H54 (cell line): Measurements from ENCODE around the gene WDFY2.

Experiments used
- DNase-seq: peaks from one replicate; pipeline ENCODE4 v3.0.0; 2011; ENCODE audit warnings: low spot score, mixed read lengths; ENCODE audit not compliant: insufficient read length
- FAIRE-seq: peaks from 3 replicates; lab custom pipeline; 2011; peaks lifted over from hg19 to GRCh38; lab: Jason Lieb, UNC
- POLR2A ChIP-seq: IDR thresholded peaks from 2 replicates; pipeline ENCODE4 v1.6.1; 2011; ENCODE audit warnings: low read depth, mild to moderate bottlenecking, low read length

WDFY2 gene

GRCh38 chr13:51665456-51665855, 81.2 kb downstream of the WDFY2 start:
- TF ChIP-seq POLR2A, result no peak
- no peak for FAIRE-seq
- no peak for DNase-seq

GRCh38 chr13:51666374-51666773, 82.1 kb downstream of the WDFY2 start:
- no peak for FAIRE-seq
- no peak for TF ChIP-seq POLR2A
- DNase-seq, result no peak

DNA sequence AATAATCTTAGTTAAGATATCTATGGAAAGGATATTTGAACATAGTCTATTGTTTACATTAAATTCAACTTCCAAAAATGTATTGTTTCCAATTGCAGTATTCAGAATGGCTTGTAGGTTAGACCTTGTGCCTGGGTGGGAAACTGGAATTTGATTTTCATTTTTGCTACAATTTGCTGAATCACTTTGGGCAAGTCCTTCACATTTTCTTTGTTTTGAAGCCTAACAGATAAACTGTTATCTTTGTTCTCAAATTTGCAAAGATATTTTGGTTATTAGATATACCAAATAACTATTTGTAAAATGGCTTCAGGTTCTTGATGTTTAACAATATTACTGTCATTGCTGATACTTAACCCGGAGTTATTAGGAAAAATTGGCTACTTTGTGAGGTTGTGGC, 82.6 kb downstream of the WDFY2 start:
- DNase-seq (no peak), FAIRE-seq (no peak)
- no peak for TF ChIP-seq POLR2A

GRCh38 chr13:51668580-51669195, 84.4 kb downstream of the WDFY2 start:
- FAIRE-seq (no peak), DNase-seq (no peak)

DNA sequence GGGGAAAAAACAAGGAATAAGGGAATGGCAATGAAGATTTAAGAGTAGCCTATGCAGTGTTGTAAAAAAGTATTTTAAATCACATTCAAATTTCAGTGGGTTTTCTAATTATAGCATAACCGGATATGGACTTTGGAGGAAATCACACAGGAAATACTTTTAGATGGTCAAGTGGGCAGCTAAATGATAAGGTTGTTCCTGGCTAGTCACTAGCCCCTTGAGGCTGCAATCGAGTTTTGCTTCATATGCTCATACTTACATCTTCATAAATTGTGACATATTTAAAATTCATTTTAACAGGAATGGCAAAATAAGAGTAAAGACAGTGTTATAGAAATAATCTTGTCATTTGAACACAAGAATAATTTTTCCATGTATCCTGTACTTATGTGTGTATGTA, 88.9 kb downstream of the WDFY2 start:
- no peak for DNase-seq
- no peak for TF ChIP-seq POLR2A
- no peak for FAIRE-seq

More at GRCh38 chr13:51668580-51669195, 84.4 kb downstream of the WDFY2 start:
- TF ChIP-seq POLR2A, result no peak

- DNase-seq, result no peak
- TF ChIP-seq POLR2A, result no peak
- FAIRE-seq, result no peak
Observed at GRCh38 chr13:51674276-51674675, 90.0 kb downstream of the WDFY2 start.

DNA sequence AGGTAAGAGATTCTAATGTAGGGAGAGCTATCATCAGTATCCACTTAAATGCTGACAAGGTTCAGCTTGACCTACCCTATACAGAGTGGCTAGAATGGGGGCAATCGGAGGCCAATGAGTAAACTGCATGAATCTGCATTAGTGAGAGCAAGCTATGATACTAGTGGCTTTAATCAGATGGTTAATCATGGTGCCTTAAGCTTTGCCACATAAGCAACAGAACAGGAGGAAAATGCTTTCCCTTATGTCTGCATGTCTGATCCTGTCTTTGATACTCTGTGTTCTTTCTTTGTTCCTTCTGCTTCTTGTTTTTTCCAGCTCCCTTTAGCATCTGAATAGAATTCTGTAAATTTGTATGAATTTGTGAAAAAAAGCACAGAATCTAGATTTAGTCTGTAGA, 91.1 kb downstream of the WDFY2 start:
- FAIRE-seq (no peak), DNase-seq (no peak)
- no peak for TF ChIP-seq POLR2A

DNA sequence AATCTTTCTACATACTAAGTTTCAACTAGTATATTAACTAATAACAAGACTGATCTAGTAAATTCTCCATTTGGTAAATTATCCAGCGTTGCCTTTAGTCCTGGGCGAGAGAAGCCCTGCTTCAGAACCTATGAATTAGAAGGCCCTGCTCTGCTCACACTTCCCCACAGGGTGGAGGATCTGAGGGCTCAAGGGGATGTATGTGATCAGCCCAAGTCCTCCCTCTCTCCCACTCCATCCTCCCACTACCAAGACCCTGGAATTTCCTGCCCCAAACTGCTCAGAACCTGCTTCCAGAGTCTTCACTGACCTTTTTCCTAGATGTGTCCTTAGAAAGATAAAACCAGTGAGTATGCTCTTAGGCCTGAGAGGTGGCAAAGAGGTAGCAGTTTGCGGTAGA, 91.6 kb downstream of the WDFY2 start:
- FAIRE-seq (no peak), DNase-seq (no peak)
- TF ChIP-seq POLR2A, result no peak

DNA sequence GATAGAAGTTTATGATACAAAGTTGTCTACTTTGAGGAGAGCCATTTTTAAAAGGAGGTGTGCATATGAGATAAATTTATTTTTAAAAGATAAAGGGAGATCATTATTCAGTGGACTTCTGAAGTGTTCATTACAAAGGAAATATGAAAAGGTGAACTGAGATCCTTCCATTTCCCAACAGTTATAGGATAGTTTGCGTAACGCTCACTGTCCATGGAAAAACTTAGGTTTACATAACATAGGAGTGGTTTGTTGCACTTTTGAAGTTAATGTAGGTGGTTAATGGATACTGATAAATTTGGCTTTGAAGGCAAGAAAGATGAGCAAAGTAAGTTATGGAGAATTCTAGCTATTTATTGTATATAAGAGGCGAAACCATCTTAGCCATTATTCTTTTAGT, 92.5 kb downstream of the WDFY2 start:
- no peak for TF ChIP-seq POLR2A
- DNase-seq, result no peak
- FAIRE-seq, result no peak

GRCh38 chr13:51678420-51678819, 94.2 kb downstream of the WDFY2 start:
- no peak for TF ChIP-seq POLR2A
- DNase-seq (no peak), FAIRE-seq (no peak)

DNA sequence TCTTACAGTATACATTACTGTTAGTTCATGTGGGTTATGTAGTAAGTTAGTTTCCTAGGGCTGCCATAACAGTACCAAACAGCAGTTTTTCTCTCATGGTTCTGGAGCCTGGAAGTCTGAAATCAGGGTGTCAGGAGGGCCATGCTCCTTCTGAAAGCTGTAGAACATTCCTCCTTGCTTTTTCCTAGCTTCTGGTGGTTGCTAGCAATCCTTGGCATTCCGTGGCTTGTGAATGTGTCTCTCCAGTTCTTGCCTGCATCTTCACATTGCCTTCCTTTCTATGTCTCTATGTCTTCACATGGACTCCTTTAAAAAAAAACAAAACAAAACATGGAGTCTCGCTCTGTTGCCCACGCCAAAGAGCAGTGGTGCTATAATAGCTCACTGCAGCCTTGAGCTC, 95.4 kb downstream of the WDFY2 start:
- no peak for FAIRE-seq
- no peak for DNase-seq
- TF ChIP-seq POLR2A, result no peak

- DNase-seq, result no peak
- TF ChIP-seq POLR2A, result no peak
Observed at GRCh38 chr13:51681037-51681678, 96.9 kb downstream of the WDFY2 start.

DNA sequence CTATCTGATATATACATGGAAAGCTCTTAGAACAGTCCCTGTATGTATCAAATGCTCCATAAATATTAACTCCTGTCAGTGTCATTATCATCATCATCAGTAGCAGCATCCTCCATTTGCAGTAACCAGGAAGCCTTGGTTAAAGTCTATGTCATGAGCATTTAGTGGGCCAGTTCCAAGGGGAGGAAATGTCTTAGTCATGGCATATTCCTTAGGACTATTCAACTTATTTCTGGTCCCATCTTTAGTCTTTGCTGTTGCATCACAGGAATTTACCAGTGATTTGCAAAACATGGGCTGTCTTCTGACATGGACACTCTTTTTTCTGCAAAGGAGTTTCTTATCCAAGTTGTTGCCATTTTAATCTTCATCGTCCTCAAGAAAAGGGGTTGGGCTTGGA, 98.4 kb downstream of the WDFY2 start:
- TF ChIP-seq POLR2A, result no peak
- DNase-seq (no peak), FAIRE-seq (no peak)

More at GRCh38 chr13:51681037-51681678, 96.9 kb downstream of the WDFY2 start:
- FAIRE-seq, result peak; percentile 60

- no peak for TF ChIP-seq POLR2A
- FAIRE-seq (no peak), DNase-seq (no peak)
Observed at GRCh38 chr13:51683597-51683996, 99.3 kb downstream of the WDFY2 start.

- DNase-seq, result no peak
- no peak for FAIRE-seq
- TF ChIP-seq POLR2A, result no peak
Observed at GRCh38 chr13:51684076-51684475, 99.8 kb downstream of the WDFY2 start.
